Transverse colon (tissue), 4 donors: ENCODE data around the gene COL21A1. TPM values are rescaled to one million over a fixed set of nuclear protein-coding genes. Genes with fewer than 3 reads are reported as not detected.

ENCODE experiments used
- DNase-seq: peaks from one replicate; pipeline ENCODE4 v3.0.0-alpha.2; 2019
- H3K27ac ChIP-seq, 4 donors: fragments of 200-600 bp; sonication (generic); 2 replicates each; pipeline ENCODE4 v1.5.1; 2016 to 2018; ENCODE audit warnings: inconsistent platforms in 4 of 4
- H3K27me3 ChIP-seq: fragments of 200-600 bp; sonication (generic); 2 replicates; pipeline ENCODE4 v1.5.1; 2017; ENCODE audit warnings: inconsistent platforms
- H3K36me3 ChIP-seq, 4 donors: fragments of 200-600 bp; sonication (generic); 2 replicates each; pipeline ENCODE4 v1.5.1; 2017 to 2019; ENCODE audit warnings: inconsistent platforms in 4 of 4
- H3K4me1 ChIP-seq, 4 donors: fragments of 200-600 bp; sonication (generic); 2 replicates each; pipeline ENCODE4 v1.5.1; 2017 to 2020; ENCODE audit warnings: inconsistent platforms in 4 of 4
- H3K4me3 ChIP-seq, 4 donors: fragments of 200-600 bp; sonication (generic); 1 replicate in 1 of 4; 2 replicates in 3 of 4; pipeline versions ENCODE4 v1.5.1 to v1.6.1; 2017 to 2019; ENCODE audit warnings: inconsistent platforms in 4 of 4
- H3K9me3 ChIP-seq, 2 donors: fragments of 200-600 bp; sonication (generic); 2 replicates each; pipeline ENCODE4 v1.5.1; 2017 to 2019; ENCODE audit warnings: inconsistent platforms in 2 of 2
- CTCF ChIP-seq, 5 experiments: fragments of 200-600 bp in 3 of 5; fragments of 450-650 bp in 2 of 5; sonication (generic) in 3 of 5; IDR thresholded peaks; 1 replicate in 2 of 5; 2 replicates in 3 of 5; pipeline ENCODE4 v1.5.1; 2016 to 2017; ENCODE audit warnings: antibody characterized with exemption in 5 of 5, inconsistent platforms in 3 of 5, mild to moderate bottlenecking in 2 of 5, moderate library complexity in 1 of 5
- EP300 ChIP-seq: sonication (generic); formaldehyde crosslinking; IDR thresholded peaks from one replicate; pipeline ENCODE4 v1.6.1; 2017; ENCODE audit warnings: antibody characterized with exemption, low read depth
- POLR2A ChIP-seq: fragments of 450-650 bp; IDR thresholded peaks from one replicate; pipeline ENCODE4 v1.6.1; 2016; ENCODE audit warnings: antibody characterized with exemption, mild to moderate bottlenecking, moderate library complexity
- POLR2AphosphoS5 ChIP-seq, 3 donors: sonication (generic); formaldehyde crosslinking; IDR thresholded peaks; one replicate each; pipeline ENCODE4 v1.6.1; 2016; ENCODE audit warnings: antibody characterized with exemption in 3 of 3
- WGBS, 2 donors: methylation state at CpG; one replicate each; pipeline ENCODE4 v1.1.5; 2018; ENCODE audit warnings: low coverage in 1 of 2; 5-methylcytosine and 5-hydroxymethylcytosine counted together
- in situ Hi-C, 4 donors: fragments of 200-750 bp; cut with MboI; loops; one replicate each; pipeline versions ENCODE4 v1.15.0 to v1.15.1; 2017; ENCODE audit warnings: low sequenced_read_pairs in 3 of 4, low pct_ligation_motif_present in 1 of 4, low pct_unique_long_range_greater_than_20kb in 1 of 4
- intact Hi-C: fragments of 100-400 bp; cut with DNase I; formaldehyde crosslinking; loops from one replicate; pipeline ENCODE4 v1.15.1; 2023; ENCODE audit warnings: low total_unique reads
- total RNA-seq, 4 donors: library from RNA; depleted of rRNA; stranded (reverse); fragments of >200 nt; gene quantifications; one replicate each; pipeline ENCODE4 v1.1.0, GENCODE V29; 2016

The COL21A1 gene
- total RNA-seq, 4 donors from 2014 or later: 0.40 to 5.7 (median 3.3) TPM

GRCh38 chr6:56231827-56232226, 15.6 kb downstream of the COL21A1 start:
- H3K9me3 ChIP-seq: no peaks in the 10 kb centered on the region
- H3K4me1 ChIP-seq: peaks cover 0 to 3% (median 0%) of the 10 kb centered on the region in 4 donors
- intact Hi-C loops (no loop called here), in situ Hi-C loops (no loop called here)
- no peaks in the 10 kb centered on the region for H3K36me3 ChIP-seq
- no peaks in the 10 kb centered on the region for H3K27me3 ChIP-seq
- H3K4me3 ChIP-seq: no peak overlapping the region
- TF ChIP-seq CTCF (IDR thresholded peaks at IDR 0.05): no peak
- TF ChIP-seq POLR2A: no peak
- no peak for TF ChIP-seq EP300
- no peak for TF ChIP-seq POLR2AphosphoS5 (IDR thresholded peaks at IDR 0.05)
- no peak overlapping the region for H3K27ac ChIP-seq
- no peak for DNase-seq

- in situ Hi-C loops (no loop called here), intact Hi-C loops (no loop called here)
- Histone ChIP-seq H3K27ac (no peak overlapping the region), H3K9me3 (no peaks in the 10 kb centered on the region), H3K4me1 (peaks cover 0 to 3% (median 0%) of the 10 kb centered on the region in 4 donors), H3K27me3 (no peaks in the 10 kb centered on the region), H3K36me3 (no peaks in the 10 kb centered on the region), H3K4me3 (no peak overlapping the region)
- TF ChIP-seq EP300 (no peak), CTCF (IDR thresholded peaks at IDR 0.05) (no peak), POLR2A (no peak), POLR2AphosphoS5 (IDR thresholded peaks at IDR 0.05) (no peak)
- DNase-seq: no peak
- WGBS, 2 donors: 55 to 66% methylated on average over 4 of the region's 4 CpGs
These were observed 16.3 kb downstream of the COL21A1 start for GRCh38 chr6:56230976-56231566.

GRCh38 chr6:56227071-56227879, 20.1 kb downstream of the COL21A1 start:
- peaks cover 0 to 3% (median 0%) of the 10 kb centered on the region in 4 donors for H3K4me1 ChIP-seq
- intact Hi-C loops (no loop called here), in situ Hi-C loops (no loop called here)
- H3K9me3 ChIP-seq: no peaks in the 10 kb centered on the region
- no peak for DNase-seq
- no peak overlapping the region for H3K4me3 ChIP-seq
- 27 to 83% methylated on average over 2 of the region's 2 CpGs for WGBS, 2 donors
- no peak overlapping the region for H3K27ac ChIP-seq
- no peaks in the 10 kb centered on the region for H3K36me3 ChIP-seq
- TF ChIP-seq POLR2A (no peak), CTCF (IDR thresholded peaks at IDR 0.05) (no peak), EP300 (no peak), POLR2AphosphoS5 (IDR thresholded peaks at IDR 0.05) (no peak)
- no peaks in the 10 kb centered on the region for H3K27me3 ChIP-seq

GRCh38 chr6:56223995-56224394, 23.4 kb downstream of the COL21A1 start:
- Histone ChIP-seq H3K27ac (no peak overlapping the region), H3K4me3 (no peak overlapping the region), H3K27me3 (no peaks in the 10 kb centered on the region), H3K4me1 (peaks cover 0 to 3% (median 0%) of the 10 kb centered on the region in 4 donors), H3K9me3 (no peaks in the 10 kb centered on the region), H3K36me3 (no peaks in the 10 kb centered on the region)
- intact Hi-C loops (loop anchor here (1.0 kb wide), 1 partner anchor 11 kb away; no protein-coding TSS in a partner anchor), in situ Hi-C loops (no loop called here)
- no peak for DNase-seq
- WGBS, 2 donors: 17 to 43% methylated on average over 1 of the region's 1 CpG
- TF ChIP-seq POLR2AphosphoS5 (IDR thresholded peaks at IDR 0.05): peak in 2 of 3 donors; percentile 8 to 9
- TF ChIP-seq CTCF (IDR thresholded peaks at IDR 0.05): no peak
